Nephron progenitor cell (in vitro differentiated cells): ENCODE data around the gene PRPS1.

Experiments used
- DNase-seq: peaks from one replicate; pipeline ENCODE4 v3.0.0; 2021
- H3K27ac Mint-ChIP-seq: 2 replicates; pipeline ENCODE4 v1.8.0; 2021; ENCODE audit warnings: mild to moderate bottlenecking, moderate library complexity, mixed read lengths
- H3K27me3 Mint-ChIP-seq: 2 replicates; pipeline ENCODE4 v1.8.0; 2021; ENCODE audit warnings: mild to moderate bottlenecking, low read depth, mixed read lengths; ENCODE audit not compliant: poor library complexity
- H3K36me3 Mint-ChIP-seq: 2 replicates; pipeline ENCODE4 v1.8.0; 2021; ENCODE audit warnings: low read depth, mixed read lengths
- H3K4me1 Mint-ChIP-seq: 2 replicates; pipeline ENCODE4 v1.8.0; 2021; ENCODE audit warnings: mixed read lengths
- H3K4me3 Mint-ChIP-seq: 2 replicates; pipeline ENCODE4 v1.8.0; 2021; ENCODE audit warnings: mild to moderate bottlenecking, moderate library complexity, mixed read lengths
- H3K9me3 Mint-ChIP-seq: 2 replicates; pipeline ENCODE4 v1.8.0; 2021; ENCODE audit warnings: mild to moderate bottlenecking, moderate library complexity, mixed read lengths
- TF ChIP-seq, protein P1 (sequence below): fragments of 200-600 bp; sonication (generic); IDR thresholded peaks from 2 replicates; pipeline ENCODE4 v1.5.0; 2021; ENCODE audit warnings: antibody characterized with exemption

Gene PRPS1

DNA sequence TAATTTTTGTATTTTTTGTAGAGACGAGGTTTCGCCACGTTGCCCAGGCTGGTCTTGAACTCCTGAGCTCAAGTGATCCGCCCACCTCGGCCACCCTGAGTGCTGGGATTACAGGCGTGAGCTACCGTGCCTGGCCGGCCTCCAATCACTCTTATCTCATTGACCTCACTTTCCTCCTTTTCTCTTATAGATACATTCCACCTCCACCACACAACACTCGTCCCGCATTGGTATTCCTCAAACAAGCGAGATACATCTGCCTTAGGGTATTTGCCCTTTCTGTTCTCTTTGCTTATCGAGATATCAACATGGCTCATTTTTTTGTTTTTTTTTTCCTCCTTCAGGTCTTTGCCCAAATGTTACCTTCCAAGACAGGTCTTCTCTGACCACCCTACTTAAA lies 1.8 kb upstream of the PRPS1 start:
- H3K36me3 Mint-ChIP-seq, result peaks cover 5% of the 10 kb centered on the region
- peaks cover 21% of the 10 kb centered on the region for H3K4me1 Mint-ChIP-seq
- H3K4me3 Mint-ChIP-seq, result no peak overlapping the region
- no peak for DNase-seq
- TF ChIP-seq, protein P1, sequence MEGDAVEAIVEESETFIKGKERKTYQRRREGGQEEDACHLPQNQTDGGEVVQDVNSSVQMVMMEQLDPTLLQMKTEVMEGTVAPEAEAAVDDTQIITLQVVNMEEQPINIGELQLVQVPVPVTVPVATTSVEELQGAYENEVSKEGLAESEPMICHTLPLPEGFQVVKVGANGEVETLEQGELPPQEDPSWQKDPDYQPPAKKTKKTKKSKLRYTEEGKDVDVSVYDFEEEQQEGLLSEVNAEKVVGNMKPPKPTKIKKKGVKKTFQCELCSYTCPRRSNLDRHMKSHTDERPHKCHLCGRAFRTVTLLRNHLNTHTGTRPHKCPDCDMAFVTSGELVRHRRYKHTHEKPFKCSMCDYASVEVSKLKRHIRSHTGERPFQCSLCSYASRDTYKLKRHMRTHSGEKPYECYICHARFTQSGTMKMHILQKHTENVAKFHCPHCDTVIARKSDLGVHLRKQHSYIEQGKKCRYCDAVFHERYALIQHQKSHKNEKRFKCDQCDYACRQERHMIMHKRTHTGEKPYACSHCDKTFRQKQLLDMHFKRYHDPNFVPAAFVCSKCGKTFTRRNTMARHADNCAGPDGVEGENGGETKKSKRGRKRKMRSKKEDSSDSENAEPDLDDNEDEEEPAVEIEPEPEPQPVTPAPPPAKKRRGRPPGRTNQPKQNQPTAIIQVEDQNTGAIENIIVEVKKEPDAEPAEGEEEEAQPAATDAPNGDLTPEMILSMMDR, result no peak
- no peak overlapping the region for H3K27ac Mint-ChIP-seq
- H3K9me3 Mint-ChIP-seq, result peaks cover 64% of the 10 kb centered on the region
- H3K27me3 Mint-ChIP-seq, result no peaks in the 10 kb centered on the region

DNA sequence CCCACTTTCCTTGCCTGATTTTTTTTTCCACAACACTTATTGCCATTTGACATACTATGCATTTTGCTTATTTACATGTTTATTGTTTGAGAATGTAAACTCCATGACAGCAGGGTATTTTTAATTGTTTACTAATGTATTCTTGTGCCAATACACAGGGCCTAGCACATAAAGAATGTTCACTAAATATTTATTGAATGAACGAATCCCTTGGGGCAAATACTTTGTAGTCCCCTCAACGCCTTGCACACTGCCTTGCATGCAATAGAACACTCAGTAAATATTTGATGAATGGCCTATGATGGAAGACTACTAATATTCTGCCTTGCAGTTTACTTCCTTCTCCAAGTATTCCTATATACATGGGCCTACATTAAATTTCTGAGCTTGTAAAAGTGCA lies 1.4 kb upstream of the PRPS1 start:
- Mint-ChIP-seq H3K4me1 (peaks cover 21% of the 10 kb centered on the region), H3K4me3 (no peak overlapping the region), H3K27me3 (no peaks in the 10 kb centered on the region), H3K9me3 (peaks cover 61% of the 10 kb centered on the region), H3K27ac (no peak overlapping the region), H3K36me3 (peaks cover 6% of the 10 kb centered on the region)
- DNase-seq, result no peak
- TF ChIP-seq, protein P1, result no peak

DNA sequence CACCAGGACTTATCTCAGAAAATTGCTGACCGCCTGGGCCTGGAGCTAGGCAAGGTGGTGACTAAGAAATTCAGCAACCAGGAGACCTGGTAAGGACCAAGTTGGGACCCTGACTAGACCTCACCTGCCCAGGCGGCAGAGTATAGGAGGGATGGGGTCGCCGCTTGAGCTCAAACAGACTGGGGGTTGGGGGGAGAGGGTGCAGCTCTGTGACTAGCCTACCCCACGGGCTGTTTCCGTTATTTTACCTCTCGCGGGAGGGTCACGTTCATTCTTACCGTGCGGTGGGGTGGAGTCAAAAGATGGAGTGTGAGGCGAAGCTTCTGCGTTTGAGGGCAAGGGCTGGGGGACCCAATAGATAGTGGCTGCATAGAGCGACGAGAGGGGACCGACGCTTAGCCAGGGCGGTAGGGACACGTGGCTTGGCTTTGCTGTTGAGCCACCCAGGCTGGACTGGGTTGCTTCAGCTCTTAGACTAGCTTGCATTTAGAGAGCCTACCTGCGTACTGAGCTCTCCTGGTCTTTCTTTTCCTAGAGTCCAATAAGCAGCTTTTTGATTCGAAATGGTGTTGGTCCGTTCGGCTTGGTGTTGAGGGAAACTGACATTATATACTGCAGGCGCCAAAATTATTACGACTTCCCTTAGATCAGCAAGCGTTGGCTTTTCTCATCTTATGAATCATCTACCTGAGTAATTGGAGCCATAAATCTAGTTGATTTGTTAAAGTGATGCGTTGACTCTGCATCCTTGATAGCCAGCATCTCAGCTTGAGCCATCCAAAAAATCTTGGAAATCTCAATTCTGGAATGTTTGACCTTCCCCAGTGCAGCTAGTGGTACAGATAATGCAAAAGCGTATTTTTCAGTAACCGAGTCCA lies 591 bp downstream of the PRPS1 start:
- H3K27ac Mint-ChIP-seq, result peak overlapping the region; percentile 97
- H3K4me1 Mint-ChIP-seq, result peaks cover 21% of the 10 kb centered on the region
- no peaks in the 10 kb centered on the region for H3K27me3 Mint-ChIP-seq
- H3K36me3 Mint-ChIP-seq, result peaks cover 17% of the 10 kb centered on the region
- H3K9me3 Mint-ChIP-seq, result peaks cover 52% of the 10 kb centered on the region
- DNase-seq, result peak; percentile 15
- peak overlapping the region; percentile 98 for H3K4me3 Mint-ChIP-seq
- TF ChIP-seq, protein P1, result no peak

DNA sequence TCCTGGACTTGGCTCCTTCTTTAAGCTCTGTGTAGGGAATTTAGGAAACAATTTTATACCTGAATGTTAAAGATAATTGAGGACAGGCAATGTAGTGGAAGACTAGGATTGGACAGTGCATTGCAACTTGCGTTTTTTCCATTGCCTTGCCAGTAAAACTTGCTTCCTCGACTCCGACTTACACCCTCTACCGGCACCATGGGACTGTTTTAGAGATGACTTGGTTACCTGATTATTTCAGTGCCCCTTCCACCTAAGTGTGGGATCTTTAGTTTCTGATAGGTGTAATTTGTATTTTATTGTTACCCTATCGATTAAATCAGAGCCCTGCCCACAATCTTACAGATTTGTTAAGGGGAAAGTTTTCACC lies 1.2 kb downstream of the PRPS1 start:
- H3K4me3 Mint-ChIP-seq, result peak overlapping the region; percentile 98
- no peak for DNase-seq
- peaks cover 47% of the 10 kb centered on the region for H3K9me3 Mint-ChIP-seq
- H3K36me3 Mint-ChIP-seq, result peaks cover 19% of the 10 kb centered on the region
- peaks cover 21% of the 10 kb centered on the region for H3K4me1 Mint-ChIP-seq
- H3K27me3 Mint-ChIP-seq, result no peaks in the 10 kb centered on the region
- H3K27ac Mint-ChIP-seq, result no peak overlapping the region
- TF ChIP-seq, protein P1, result no peak

DNA sequence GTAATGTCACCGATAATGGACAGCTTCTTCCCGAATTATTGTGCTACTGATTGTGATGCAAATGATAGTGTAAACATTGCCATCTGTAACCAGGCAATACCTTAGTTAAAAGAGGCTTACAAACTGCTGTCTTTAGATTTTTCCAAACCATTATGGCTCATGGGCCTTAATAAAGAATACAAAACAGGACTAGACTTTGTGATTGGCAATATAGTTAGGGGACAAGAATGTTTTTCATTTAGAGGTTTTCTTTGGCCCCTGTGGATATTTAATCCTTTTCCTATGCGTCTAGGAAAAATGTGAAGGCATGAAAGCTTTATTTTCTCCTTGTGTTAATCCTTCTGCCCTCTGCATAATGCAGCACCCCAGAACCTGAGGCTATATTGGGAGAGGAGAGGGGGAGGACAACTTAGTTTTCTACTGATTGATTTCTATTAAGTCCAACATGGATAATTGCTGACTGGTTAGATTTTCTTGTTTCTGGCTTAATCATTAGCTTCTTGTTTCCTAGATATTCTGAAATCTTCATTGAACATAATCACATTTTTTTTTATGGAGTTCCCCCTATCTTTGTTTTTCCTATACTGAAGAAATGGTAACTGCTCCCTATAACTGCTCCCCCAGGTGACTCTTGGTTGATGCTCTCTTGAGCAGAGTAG lies 1.9 kb downstream of the PRPS1 start:
- no peak for DNase-seq
- TF ChIP-seq, protein P1, result no peak
- no peak overlapping the region for H3K27ac Mint-ChIP-seq
- H3K36me3 Mint-ChIP-seq, result peaks cover 21% of the 10 kb centered on the region
- no peaks in the 10 kb centered on the region for H3K27me3 Mint-ChIP-seq
- peak overlapping the region; percentile 98 for H3K4me3 Mint-ChIP-seq
- H3K9me3 Mint-ChIP-seq, result peaks cover 44% of the 10 kb centered on the region
- peaks cover 21% of the 10 kb centered on the region for H3K4me1 Mint-ChIP-seq
